ENCODE results near the gene RASIP1.

RASIP1 gene

GRCh38 chr19:48755084-48755641 lies 14.8 kb upstream of the RASIP1 start, which contains the start of gene FGF21:
Gene FGF21, plus strand, starts transcription at chr19:48755524. Its CDS starts 713 bp downstream, at chr19:48756237.
- no peak for DNase-seq (ENCODE audit: low spot score)

- no peak for DNase-seq (ENCODE audit: low spot score)
These were observed 12.3 kb upstream of the RASIP1 start, which contains the start of gene FUT1 for GRCh38 chr19:48752496-48753365. Gene FUT1, minus strand, starts transcription at chr19:48752641. Its CDS starts 1,360 bp downstream, at chr19:48751281.

- DNase-seq (ENCODE audit: low spot score) = no peak
These were observed 11.6 kb upstream of the RASIP1 start for GRCh38 chr19:48751845-48752495.

- DNase-seq (ENCODE audit: low spot score) = no peak
These were observed 10.5 kb upstream of the RASIP1 start for GRCh38 chr19:48750771-48751504.

- no peak for DNase-seq (ENCODE audit: low spot score)
These were observed 9.9 kb upstream of the RASIP1 start for GRCh38 chr19:48750351-48750750.

DNA sequence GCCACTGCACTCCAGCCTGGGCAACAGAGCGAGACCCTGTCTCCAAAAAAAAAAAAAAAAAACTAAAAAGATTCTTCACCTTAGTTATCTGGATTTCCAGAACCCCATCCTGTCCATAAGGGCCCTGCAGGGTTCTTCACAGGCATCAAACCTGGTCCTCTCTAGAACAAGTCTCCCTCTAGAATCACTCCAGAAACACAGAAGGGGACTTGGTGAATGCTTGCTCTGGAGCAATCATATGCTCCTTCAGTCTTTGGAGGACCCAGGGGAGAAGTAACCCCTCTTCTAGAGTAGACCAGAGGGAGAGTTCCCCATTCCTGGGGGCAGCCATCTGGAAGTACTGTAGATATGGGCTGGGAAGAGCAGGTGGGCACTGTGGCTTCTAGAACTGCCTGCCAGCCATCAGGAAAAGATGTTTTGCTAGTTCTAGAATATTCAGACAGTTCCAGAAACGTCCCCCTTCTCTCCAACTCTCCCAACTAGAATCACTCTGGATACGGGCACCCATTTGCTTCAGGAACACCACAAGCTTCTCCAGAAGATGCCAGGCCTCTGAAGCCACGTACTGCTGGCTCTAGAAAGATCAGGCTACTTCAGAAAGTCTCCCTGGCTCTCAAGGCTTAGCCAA lies 9.3 kb upstream of the RASIP1 start:
- DNase-seq (ENCODE audit: low spot score) = no peak

GRCh38 chr19:48746738-48747575 lies 6.5 kb upstream of the RASIP1 start, which contains the start of gene IZUMO1:
Gene IZUMO1, minus strand, starts transcription at chr19:48746909. Its CDS starts 1,050 bp downstream, at chr19:48745859.
- DNase-seq (ENCODE audit: low spot score) = peak; percentile 94

DNA sequence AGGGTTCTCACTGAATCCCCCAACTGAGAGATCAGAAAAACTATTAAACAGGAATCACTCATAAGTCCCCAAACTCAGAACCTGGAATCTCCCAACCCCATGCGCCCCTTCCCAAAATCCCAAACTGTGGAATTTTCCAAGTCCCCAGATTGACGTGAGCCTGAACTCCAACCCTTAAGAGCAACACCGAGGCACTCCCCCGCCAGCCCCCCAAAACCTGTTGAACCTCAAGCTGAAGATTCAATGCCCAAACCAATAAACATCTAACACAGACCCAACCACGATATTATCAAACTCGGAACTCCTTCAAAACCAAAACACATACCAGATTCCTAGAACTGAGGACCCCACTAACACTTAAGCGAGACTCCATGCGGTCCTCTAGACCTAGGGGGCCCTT lies 5.7 kb upstream of the RASIP1 start:
- DNase-seq (ENCODE audit: low spot score) = no peak

DNA sequence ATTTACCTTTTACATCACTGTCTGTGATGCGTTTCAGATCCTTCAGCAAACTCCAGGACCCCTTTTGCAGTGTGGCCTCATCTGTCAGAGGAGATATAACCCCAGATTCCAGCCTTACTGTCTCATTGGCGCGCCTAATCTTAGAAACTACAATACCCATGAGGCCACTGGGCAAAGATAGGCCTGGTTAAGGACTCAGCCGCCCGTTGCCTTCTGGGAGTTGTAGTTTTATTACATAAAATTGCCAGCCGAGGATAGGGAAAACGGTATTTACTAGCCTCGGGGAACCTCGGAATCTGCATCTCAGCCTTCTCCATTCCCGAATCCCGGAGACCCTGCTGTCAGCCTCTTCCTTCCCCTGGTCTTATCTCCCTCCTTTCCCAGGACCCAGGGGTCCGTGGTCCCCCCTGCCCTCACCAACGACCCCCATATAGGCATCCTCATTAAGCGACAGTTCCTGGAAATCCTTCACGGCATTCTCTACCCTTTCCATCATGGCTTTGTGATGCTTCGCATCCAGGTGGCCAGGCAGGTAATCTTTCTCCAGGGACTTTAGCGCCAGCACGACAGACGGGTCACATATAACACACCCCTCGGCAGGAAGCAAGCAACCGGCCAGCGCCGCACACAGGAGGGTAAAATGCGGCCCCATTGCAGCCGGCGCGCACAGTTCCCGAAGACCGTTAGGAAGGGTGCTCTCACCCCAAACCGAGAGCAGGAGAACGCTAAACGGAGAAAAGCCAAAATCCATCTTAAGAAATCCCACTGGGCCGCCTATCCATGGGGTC lies 5.0 kb upstream of the RASIP1 start:
- DNase-seq (ENCODE audit: low spot score) = peak; percentile 77

GRCh38 chr19:48742096-48742495 lies 1.7 kb upstream of the RASIP1 start:
- no peak for DNase-seq (ENCODE audit: low spot score)

DNA sequence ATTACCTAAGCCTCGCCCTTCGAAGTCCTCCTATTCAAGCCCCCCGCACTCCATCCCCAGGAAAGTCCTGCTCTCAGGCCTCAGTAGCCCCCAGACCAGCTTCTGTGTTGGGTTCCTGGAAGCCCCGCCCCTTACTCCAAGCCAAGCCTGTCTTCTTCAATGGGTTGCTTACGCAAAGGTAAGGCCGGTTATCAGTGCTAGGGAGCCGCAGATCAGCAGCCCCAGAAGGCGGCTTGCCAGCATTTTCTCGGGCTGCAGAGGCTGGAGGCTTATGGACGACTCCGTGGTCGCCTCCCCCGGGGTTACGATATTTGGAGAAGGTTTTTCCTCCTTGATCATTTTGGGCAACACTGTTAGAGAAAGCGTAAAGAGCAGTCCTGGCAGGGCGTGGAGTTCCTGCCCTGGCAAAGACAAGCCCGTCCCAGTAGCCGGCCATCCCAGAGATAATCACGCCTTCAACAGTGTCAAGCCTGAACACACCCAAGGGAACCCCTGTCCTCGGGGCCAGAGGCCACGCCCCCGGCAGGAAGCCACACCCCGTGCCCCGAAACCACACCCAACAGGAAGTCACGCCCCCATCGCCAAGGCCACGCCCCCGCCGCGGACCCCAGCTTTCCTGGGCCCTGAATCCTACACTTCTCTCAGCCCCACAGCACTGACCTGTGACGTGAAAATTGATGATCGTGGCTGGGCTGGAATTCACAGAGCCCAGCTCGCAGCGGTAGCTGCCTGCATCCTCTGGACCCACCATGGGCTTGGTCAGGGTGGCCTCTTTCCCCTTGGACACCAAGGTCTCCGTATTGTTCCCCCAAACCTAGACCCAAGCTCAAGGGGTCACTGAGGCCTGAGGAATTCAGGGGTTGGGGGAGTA lies 954 bp upstream of the RASIP1 start:
- peak; percentile 75 for DNase-seq (ENCODE audit: low spot score)

- no peak for DNase-seq (ENCODE audit: low spot score)
These were observed 826 bp downstream of the RASIP1 start for GRCh38 chr19:48739404-48740163.

- peak; percentile 97 for DNase-seq (ENCODE audit: low spot score)
These were observed 1.6 kb downstream of the RASIP1 start for GRCh38 chr19:48738557-48739403.

GRCh38 chr19:48737360-48737998 lies 2.9 kb downstream of the RASIP1 start:
- no peak for DNase-seq (ENCODE audit: low spot score)

- DNase-seq (ENCODE audit: low spot score) = no peak
These were observed 5.3 kb downstream of the RASIP1 start for GRCh38 chr19:48735031-48735615.

GRCh38 chr19:48734625-48735024 lies 5.8 kb downstream of the RASIP1 start:
- DNase-seq (ENCODE audit: low spot score) = no peak

Measured in HuH-7 (cell line).